Measurements from ENCODE around the gene POLRMT. TPM values are rescaled to one million over a fixed set of nuclear protein-coding genes. Genes with fewer than 3 reads are reported as not detected.
"Not testable (repeated sequence)": the region's sequence is repeated elsewhere in the genome, so short reads cannot be mapped to it uniquely, and the experiment has no call there.

The POLRMT gene
- total RNA-seq, 6 experiments from 2014 or later, result 25.9 to 42.9 (median 33.3) TPM

DNA sequence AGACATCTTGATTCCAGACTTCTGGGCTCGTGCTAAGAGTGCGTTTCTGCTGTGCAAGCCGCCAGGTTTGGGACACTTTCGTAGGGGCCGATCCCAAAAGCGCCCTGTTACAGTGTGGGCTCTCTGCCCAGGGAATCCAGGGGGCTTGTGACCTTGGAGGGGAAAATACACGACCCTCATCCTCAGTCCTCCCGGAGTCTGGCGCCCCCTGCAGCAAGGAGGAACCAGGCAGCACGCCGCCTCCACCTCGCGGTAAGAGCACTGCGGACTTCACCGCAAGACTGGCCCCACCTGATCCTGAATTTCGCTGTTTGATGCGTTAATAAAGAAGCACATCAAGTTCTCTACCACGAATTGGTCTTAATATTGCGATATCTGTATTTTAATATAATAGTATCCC is 5.2 kb downstream of the POLRMT start:
- ATAC-seq, result no peak
- H3K4me1 ChIP-seq, result peaks cover 0 to 6% (median 3%) of the 10 kb centered on the region in 4 donors
- no peaks in the 10 kb centered on the region for H3K27me3 ChIP-seq
- no peak for TF ChIP-seq POLR2A (IDR thresholded peaks at IDR 0.05)
- TF ChIP-seq, protein P1, sequence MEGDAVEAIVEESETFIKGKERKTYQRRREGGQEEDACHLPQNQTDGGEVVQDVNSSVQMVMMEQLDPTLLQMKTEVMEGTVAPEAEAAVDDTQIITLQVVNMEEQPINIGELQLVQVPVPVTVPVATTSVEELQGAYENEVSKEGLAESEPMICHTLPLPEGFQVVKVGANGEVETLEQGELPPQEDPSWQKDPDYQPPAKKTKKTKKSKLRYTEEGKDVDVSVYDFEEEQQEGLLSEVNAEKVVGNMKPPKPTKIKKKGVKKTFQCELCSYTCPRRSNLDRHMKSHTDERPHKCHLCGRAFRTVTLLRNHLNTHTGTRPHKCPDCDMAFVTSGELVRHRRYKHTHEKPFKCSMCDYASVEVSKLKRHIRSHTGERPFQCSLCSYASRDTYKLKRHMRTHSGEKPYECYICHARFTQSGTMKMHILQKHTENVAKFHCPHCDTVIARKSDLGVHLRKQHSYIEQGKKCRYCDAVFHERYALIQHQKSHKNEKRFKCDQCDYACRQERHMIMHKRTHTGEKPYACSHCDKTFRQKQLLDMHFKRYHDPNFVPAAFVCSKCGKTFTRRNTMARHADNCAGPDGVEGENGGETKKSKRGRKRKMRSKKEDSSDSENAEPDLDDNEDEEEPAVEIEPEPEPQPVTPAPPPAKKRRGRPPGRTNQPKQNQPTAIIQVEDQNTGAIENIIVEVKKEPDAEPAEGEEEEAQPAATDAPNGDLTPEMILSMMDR (IDR thresholded peaks at IDR 0.05), result peak in 1 of 4 donors; percentile 11
- H3K9me3 ChIP-seq, result no peaks in the 10 kb centered on the region
- 83% methylated on average over 4 of the region's 19 CpGs for WGBS (ENCODE audit: insufficient coverage, low coverage, low lambda C conversion rate, missing lambda C conversion rate)
- intact Hi-C loops (cut with DNase I), result no loop called here
- H3K27ac ChIP-seq, result no peak overlapping the region
- no peak for DNase-seq
- no peak overlapping the region for H3K4me3 ChIP-seq
- H3K36me3 ChIP-seq, result peaks cover 0 to 34% (median 8%) of the 10 kb centered on the region in 4 donors

DNA sequence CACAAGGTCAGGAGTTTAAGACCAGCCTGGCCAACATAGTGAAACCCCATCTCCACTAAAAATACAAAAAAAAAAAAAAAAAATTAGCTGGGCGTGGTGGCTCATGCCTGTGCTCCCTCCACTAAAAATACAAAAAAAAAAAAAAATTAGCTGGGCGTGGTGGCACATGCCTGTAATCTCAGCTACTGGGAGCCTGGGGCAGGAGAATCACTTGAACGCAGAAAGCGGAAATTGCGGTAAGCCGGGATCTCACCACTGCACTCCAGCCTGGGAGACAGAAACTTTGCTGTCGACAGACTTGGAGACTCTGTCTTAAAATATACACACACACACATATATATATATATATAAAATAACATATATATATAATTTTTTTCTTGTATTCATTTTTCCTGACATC is 6.8 kb downstream of the POLRMT start:
- H3K9me3 ChIP-seq; H3K27me3 ChIP-seq; DNase-seq; H3K4me3 ChIP-seq; H3K4me1 ChIP-seq; ATAC-seq; H3K27ac ChIP-seq; intact Hi-C loops (cut with DNase I): not testable (repeated sequence)
- H3K36me3 ChIP-seq, result peaks cover 0 to 38% (median 8%) of the 10 kb centered on the region in 4 donors
- WGBS (ENCODE audit: insufficient coverage, low coverage, low lambda C conversion rate, missing lambda C conversion rate), result 92% methylated on average over 7 of the region's 7 CpGs

DNA sequence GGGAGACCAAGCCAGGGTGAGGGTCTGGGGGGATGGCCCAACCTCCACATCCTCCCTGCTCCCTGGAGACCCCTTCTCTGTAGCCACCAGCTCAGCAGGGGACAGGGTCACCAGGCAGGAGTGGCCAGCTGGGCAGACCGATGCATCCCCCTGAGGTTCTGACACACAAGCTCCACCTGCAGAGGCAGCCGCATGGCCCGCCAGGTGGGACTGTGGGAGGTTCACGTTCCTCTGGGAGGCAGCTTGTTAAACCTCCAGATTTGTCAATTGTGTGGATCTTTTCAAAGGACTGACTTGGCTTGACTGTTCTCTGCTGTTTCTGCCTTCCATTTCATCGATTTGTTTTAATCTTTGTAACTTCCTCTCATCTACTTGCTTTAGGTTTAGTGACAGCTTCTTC is 8.1 kb downstream of the POLRMT start:
- Histone ChIP-seq H3K4me1 (no peaks in the 10 kb centered on the region), H3K36me3 (peaks cover 0 to 47% (median 9%) of the 10 kb centered on the region in 4 donors), H3K27me3 (no peaks in the 10 kb centered on the region), H3K27ac (no peak overlapping the region), H3K4me3 (no peak overlapping the region), H3K9me3 (no peaks in the 10 kb centered on the region)
- ATAC-seq (no peak), DNase-seq (no peak)
- WGBS (ENCODE audit: insufficient coverage, low coverage, low lambda C conversion rate, missing lambda C conversion rate), result 100% methylated on average over 1 of the region's 5 CpGs
- no peak for TF ChIP-seq POLR2A (IDR thresholded peaks at IDR 0.05)
- TF ChIP-seq, protein P1 (IDR thresholded peaks at IDR 0.05), result no peak
- intact Hi-C loops (cut with DNase I), result no loop called here

DNA sequence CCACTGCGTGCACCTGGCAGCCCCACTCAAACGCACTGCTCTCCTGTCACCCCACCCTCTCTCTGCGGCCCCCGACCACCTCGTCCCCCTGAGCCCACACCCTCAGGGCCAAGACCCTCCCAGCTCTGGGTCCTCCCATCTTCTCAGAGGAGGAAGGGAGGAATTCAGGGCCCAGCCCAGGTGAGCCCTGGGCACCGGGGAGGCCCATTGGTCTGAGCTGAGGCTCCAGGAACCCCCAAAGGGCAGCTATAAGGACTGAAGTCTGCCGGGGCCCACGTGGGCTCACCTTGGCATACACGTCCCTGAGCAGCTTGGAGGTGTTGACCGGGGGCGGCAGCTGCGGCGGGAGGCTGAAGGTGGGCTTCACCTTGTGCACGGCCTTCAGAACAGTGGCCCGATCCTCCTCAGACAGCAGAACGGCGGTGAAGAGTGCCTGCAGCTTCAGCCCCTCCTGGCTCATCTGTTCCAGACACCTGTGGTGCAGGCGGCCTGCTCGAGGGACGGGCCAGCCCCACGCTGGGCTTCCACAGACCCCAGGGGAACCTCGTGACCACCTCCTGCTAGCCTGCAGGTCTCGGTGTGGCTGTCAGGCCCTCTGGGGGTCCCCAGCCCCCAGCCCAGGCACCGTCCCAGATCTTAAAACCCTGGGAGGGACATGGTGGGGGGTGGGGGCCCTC is 8.8 kb downstream of the POLRMT start:
- Histone ChIP-seq H3K4me3 (no peak overlapping the region), H3K27ac (no peak overlapping the region), H3K9me3 (no peaks in the 10 kb centered on the region), H3K36me3 (peaks cover 0 to 54% (median 10%) of the 10 kb centered on the region in 4 donors), H3K4me1 (no peaks in the 10 kb centered on the region), H3K27me3 (no peaks in the 10 kb centered on the region)
- TF ChIP-seq, protein P1 (IDR thresholded peaks at IDR 0.05), result no peak
- no peak for TF ChIP-seq POLR2A (IDR thresholded peaks at IDR 0.05)
- WGBS (ENCODE audit: insufficient coverage, low coverage, low lambda C conversion rate, missing lambda C conversion rate), result 80% methylated on average over 1 of the region's 24 CpGs
- DNase-seq, result peak in 1 of 3 donors; percentile 33
- no peak for ATAC-seq
- intact Hi-C loops (cut with DNase I), result no loop called here

DNA sequence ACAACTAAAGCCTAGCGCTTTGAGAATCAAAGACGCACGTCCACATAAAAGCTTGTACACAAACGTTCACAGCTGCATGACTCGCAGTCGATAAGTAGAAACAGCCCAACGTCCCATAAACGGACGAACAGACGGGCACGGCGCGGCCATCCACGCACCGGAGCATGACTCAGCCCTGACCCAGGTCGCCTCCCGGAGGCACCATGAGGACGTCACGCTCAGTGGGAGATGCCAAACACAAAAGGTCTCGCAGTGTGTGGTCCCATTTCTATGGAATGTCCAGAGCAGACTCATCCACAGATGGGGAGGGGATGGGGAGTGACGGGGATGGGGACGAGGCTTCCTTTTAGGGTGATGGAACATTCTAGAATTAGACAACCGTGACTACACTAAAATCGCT is 9.4 kb downstream of the POLRMT start:
- TF ChIP-seq, protein P1 (IDR thresholded peaks at IDR 0.05), result no peak
- TF ChIP-seq POLR2A (IDR thresholded peaks at IDR 0.05), result no peak
- DNase-seq (no peak), ATAC-seq (no peak)
- Histone ChIP-seq H3K9me3 (no peaks in the 10 kb centered on the region), H3K27me3 (no peaks in the 10 kb centered on the region), H3K36me3 (peaks cover 0 to 54% (median 13%) of the 10 kb centered on the region in 4 donors), H3K4me3 (no peak overlapping the region), H3K27ac (no peak overlapping the region), H3K4me1 (no peaks in the 10 kb centered on the region)
- WGBS (ENCODE audit: insufficient coverage, low coverage, low lambda C conversion rate, missing lambda C conversion rate), result 81% methylated on average over 7 of the region's 24 CpGs
- intact Hi-C loops (cut with DNase I), result no loop called here

All from right lobe of liver (tissue), 6 donors.